Inflammatory macrophage treated with lipopolysaccharide for 4 hours (primary cell): ENCODE measurements around the gene SHC3.

ENCODE experiments used
- DNase-seq: peaks from one replicate; pipeline ENCODE4 v3.0.0-alpha.2; 2020

The SHC3 gene

DNA sequence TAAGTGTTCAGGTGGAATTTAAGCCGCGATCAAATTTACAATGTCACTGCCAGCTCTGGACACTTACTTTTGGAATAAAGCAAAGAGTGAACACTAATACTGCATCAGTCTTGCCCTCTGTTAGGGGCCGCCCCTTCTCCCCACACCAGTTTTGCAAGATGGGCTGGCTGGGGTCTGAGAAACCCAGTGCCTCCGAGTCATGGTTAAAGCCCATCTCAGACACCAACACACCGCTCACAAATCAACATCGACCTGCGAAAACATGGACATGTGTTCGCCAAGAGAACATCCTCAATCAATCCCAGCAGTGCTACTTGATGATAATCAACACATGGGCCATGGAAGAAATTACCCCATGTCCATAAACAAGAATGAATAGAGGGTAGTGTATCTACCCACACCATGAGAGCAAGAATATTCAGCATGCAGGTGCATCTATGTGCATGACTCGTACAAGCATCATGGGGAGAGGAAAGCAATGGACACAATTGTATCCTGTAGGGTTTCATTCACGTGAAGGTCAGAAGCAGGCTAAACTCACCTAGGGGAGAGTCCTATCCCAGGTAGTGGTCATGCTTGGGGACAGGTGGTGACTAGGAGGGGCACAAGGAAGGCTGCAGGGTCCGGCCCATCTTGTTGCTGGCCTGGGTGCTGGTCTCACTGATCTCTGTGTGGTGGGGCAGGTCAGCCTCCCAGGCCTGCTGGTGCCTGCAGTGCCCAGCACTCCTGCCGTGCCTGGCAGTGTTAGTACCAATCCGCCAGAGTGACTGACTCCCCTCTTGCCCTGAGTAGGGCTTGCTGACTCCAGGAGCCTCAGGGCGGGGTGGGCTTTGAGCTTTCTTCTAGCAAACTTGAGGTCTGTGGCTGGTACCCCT is 182.3 kb downstream of the SHC3 start:
- no peak for DNase-seq

DNA sequence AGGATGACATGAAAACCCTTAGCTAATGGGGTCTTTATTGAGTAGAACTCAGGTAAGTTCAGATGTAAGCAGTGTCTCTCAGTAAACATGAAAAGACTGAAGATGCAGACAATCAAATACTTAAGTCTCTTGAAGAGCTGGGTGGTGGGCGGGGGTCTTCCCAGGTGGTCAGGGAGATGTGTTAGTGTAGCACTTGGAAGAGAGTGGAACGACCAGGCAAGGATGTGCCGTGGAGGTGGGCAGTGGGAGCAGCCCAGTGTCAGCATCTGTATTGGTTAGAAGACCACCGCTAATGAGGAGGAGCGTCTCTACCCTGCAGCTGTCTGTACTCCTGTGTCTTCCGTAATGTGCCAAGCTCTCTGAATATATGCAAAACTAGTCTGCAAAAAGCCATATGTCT is 183.0 kb downstream of the SHC3 start:
- no peak for DNase-seq

DNA sequence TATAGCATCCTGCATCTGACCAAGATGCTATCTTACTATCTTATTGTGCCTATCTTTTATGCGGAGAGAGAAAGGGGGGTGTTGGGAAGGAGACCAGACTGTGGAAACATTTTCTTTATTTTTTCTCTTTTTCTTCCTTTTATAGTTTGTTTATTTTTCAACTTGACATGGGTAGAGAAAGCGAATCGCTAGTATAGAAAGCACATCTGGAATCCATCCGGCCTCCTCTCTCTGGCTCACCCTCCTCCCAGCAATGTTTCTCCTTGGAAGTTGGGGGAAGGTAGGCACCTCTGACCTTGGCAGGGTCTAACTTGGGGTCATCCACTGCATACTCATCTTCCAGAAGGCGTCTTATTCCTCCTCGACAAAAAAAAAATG is 183.4 kb downstream of the SHC3 start:
- DNase-seq, result no peak

DNA sequence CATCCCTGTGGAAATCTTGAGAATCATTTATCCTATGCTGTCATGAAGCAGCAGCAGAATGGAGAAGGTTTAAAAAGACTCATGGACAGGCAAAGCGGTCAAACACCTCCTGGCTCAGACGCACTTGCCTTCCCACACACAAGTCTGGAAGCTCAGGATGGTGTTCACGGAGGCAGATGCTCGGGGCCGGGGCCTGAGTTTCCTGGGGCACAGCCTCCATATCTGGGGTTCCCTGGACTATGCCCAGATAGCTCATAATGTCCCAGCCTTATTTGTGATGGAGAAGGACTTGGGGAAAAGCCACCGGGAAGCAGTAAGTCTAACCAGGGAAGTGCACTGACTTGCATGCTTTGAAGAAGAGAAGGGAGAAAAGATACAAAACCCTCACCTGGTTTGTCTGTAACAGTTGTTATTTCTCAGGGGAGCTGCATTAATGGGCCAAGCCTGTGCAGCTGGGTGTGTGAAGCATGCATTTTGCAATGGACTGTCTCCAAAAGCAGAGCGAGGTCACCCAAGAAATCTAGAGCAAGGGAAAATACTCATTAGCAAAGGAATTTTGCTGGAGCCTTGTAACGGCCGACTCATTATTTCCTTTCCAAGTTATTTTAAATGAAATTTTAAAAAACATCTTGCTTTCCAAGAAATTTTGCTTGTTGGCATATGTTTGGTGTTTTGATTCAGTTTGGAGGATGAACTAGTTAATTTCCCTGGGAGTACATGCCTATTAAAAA is 184.0 kb downstream of the SHC3 start:
- DNase-seq, result no peak

DNA sequence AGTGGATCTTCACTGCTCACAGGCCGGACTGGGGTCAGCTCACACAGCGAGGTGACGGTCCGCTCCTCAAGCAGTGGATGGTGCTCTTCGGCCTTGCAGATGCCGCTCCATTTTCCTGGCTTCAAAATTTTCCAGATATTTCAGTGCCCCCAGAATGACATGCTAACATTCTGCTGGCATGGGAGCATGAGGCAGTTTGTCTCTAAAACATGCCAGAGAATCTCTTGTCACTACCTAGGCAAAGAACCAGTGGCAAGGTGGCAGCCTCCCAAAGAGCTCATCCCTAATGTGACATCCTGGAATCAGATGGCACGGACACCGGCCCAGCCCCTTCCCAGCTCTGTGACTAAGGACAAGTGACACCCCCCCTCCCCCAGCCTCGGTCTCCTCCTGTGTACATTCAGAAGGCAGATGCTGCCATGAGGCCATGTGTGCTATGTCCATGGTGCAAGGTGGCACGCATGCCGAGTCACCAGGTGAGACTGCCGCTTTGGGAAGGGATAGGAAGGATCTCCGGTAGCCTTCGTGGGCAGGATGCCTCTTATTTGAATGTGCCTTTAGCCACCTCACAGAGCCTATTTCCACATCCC is 184.7 kb downstream of the SHC3 start:
- no peak for DNase-seq

DNA sequence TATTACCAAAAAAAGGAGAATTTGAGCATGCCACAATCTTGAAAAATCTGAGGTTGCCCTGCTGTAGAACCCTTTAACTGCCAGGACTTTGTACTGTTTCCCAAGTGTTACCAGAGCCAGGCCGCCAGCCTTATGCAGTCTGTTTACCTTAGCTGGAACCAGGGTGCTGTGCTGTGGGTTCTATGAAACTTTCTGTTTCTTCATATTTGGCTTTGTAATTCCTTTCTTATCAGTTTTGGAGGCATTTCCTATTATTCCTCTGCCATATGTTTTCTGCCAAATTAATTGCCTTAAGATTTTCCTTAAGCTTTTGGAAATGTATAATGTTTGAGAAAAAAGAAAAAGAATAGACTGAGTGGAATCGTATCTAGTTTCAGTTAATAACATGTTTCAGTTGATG is 185.3 kb downstream of the SHC3 start:
- DNase-seq, result no peak

DNA sequence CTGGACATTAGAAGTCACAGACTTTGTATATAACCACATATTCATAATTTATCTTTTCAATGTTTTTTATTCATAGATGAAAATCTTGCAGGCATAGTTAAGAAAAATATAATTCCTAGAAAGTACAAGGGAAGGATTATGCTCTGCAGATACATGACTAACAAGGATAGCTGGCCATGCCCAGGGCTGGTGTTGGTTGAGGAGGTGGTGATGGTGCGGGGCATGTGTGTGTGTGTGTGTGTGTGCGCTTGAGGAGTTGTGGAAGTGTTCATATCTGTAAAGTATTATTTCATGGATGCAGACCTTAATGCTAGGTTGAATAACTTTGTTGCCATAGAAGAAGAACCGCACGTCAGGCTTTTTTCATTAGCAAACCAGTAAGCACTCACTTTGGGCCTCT is 186.1 kb downstream of the SHC3 start:
- no peak for DNase-seq

DNA sequence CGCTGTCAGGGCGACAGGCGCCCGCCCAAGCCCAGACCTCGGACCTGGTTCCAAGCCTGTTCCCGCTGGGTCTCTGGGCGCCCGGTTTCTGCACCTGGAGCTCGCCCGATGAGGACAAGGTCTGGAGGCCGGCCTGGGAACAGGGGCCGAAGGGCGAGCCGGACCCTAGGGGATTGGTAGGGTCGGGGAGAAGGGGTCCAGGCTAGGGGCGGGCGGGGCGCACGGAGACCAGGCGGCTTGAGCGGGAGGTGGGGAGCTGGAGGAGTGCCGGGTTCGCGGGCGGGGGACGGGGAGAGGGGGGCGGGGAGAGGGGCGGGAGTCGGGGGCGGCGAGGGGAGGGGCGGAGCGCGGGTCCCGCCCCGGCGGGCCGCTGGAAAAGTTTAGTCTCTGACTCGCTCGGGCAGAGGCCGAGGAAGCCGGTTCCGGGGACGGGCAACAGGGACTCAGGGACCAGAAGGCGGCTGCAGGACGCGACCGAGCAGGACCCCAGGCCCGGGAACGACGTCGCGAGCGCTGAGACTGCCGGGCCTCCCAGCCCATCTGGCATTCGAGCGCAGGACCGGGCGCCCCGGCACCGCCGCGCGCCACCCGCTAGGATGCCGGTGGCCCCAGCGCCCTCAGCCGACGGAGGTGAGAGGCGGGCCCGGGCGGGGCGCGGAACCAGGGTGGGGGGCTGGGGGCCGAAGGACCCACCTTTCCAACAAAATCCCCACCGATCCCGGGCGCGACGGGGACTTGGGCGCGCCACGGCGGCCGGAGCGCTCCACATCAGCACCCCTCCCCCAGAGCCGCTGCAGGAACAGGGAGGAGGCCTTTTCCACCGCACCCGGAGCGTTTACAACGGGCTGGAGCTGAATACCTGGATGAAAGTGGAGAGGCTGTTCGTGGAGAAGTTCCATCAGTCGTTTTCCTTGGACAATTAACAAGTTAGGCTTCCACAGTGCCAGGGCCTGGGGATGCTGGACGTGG is 187.3 kb downstream of the SHC3 start, which contains the start of gene S1PR3:
TSS of gene S1PR3 (plus strand) at position 403 of the 969 bp plus-strand sequence. CDS start 9,733 bp downstream, outside the sequence.
- peak; percentile 15 for DNase-seq

DNA sequence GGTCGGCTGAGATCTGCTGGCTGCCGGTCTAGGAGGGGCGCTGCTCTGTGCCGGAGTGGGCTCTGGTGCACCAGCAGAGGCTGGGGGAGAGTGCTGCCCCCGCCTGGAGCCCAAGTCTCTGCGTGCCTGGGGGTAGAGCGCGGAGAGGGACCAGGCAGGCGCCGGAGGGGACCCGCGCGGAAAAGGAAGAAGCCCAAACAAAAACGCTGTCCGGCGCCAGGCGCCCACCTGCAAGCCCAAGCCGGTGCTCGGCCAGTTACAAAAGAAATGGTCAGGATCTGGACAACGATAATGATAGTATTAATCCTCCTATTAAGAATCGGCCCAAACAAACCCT is 187.9 kb downstream of the SHC3 start:
- DNase-seq, result no peak

DNA sequence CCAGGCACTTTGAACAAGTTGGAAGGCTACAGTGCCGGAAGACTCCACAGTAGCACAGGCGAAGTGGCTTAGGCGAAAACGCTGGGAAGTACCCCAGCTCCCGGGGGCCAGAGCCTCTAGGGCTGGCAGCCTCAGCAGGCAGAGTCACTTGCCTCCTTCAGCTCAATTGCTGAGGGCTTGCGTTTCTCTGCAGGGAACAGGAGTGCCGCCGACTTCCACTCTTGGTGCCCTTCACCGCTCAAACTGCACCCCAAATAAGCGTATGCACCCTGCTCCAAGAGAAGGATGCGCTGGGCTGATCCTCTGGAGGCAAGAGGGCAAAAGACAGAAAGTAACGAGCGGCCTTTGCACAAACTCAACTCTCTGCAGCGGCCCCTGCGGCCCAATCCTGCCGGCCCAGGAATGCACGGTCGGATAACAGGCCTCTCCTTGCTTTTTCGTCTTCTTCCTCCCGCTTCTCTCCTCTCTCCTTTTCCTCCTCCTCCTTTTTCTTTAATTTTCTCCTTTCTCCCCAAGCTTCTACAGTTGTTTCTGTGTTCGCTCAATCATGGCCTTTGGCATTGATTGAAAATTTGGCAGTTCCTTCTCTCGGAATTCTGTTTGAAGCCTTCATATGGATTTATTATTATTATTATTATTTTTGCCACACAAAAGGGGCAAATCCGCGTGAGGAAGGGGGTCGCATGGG is 188.4 kb downstream of the SHC3 start:
- DNase-seq, result no peak

DNA sequence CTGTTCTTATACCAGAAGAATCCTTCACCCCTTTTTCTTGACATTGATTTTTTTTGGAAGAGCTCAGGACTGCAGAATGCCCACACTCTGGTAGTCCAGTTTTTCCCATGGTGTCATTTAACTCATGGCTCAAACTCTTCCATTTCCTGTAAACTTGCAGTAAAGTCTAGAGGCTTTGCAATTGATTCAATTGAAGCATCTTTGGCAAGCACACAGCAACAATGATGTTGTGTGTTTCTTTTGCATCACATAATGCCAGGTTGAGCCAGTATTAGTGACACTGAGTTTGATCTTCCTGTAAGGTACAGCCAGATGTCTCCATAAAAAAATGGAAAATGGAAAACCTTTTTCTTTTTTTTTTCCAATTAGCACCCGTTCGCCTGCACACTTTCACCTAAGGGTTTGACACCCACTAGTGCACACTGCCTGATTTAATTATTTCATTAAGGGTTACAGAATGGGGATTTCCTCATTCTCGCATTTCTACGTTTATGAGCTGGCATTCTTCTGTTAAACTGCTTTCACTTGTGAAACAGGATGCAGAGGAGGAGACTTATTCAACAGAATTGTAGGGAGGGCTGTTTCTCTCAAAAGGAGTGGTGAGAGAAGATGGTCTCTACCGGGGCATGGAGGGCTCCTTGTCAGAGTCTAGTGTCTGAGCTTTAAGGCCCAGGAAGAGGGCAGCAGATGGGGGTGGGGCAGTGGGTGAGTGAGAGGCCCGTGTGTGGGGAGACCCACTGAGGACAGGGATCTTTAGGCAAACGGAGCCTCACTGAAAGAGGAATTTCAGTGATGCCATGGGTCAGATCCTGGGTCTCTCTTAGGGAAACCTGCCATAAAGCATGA is 189.6 kb downstream of the SHC3 start:
- peak; percentile 89 for DNase-seq

DNA sequence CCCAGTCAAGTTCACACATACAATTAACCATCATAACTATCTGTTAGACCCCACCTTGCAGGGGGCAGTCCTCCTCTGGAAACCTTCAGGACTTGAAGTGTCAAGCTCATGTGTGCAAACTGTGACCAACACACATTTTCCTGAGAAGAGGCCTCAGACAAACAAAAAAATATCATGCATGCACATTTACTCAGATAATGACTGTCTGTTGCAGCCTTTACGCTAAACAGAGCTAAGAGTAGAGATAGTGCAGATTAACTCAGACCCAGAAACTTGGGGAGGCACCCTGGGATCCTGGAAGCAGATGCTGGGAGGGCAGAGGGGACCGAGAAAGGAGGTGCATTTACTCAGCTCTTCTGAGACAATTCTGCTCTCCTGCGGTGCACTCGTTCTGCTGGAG is 191.0 kb downstream of the SHC3 start:
- no peak for DNase-seq

DNA sequence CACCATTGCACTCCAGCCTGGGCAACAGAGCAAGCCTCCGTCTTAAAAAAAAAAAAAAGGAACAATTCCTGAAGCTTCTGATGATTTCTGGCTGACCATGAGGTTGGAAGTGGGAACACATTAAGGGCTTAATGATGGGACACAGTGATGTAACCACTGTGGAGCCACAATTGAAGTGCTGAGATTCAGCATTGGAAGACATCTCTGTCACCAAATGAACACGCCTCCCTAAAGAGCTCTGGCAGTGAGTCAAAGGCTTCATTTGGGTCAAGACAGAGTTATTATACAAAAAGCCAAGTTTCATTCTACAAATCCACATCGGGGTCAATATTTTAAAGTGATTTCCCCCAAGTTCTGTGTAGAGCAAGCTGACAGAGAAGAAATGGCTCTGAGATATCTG is 191.8 kb downstream of the SHC3 start:
- no peak for DNase-seq

DNA sequence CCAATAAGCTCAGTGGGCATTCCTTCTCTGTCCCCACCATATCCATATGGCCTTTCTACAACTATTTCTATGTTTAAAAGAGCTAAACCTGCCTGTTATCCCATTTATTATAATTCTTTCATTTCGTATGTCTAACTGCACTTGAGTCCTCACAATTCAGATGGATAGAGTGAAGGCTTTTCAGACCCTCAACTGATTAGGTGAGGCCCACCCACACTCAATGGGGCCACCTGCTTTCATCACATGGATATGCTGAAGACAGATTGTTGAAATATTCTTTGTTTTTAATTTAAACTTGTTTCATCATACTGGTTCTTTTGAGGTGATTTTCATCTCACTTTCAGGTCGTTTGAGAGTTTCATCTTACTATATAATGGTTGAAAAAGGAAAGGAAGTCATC is 193.0 kb downstream of the SHC3 start:
- no peak for DNase-seq

DNA sequence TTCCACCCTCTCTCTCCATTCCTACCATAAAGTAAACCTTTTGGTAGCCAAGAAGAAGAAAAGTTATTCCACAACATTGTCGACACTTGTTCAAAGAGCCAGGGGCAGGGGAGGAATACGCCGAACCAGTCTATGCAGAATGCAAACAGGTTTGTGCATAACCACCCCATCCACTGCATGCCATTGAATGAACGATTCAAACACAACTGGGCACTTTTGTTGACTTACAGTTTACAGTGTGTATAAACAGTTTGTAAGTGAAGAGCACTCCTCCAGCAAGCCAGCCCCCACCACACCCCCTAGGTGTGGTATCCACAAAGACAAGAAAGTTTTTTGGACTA is 194.1 kb downstream of the SHC3 start:
- no peak for DNase-seq

DNA sequence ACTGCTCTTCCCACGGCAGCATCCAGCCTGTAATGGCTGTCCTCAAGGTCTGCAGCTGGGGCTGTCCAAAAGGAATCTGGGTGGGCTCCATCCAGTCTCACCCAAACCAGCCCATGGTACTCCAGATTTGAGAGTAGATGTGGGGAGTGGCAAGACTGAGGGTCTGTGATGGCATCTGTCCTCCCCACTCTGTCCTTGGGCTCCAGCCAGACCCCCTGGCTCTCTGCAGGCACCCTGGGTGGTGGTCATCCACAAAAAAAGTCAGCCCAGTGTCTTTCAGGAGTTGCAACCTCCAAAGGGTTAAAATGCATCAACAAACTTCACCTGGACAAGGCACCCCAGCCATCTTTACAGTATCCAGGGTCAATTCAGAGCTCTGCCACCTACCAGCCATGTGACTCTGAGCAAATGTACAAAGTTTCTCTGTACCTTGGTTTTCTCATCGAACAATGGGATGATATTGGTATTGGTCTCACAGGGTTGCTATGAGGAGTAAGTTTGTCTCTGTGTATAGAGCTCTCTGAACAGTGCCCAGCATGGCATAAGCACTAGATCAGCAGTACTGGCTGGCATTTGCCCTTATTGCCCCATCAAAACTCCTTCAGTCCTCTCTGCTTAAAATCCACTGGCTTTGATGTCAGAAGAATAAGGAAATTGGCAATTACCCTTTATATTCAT is 194.6 kb downstream of the SHC3 start:
- DNase-seq, result no peak

DNA sequence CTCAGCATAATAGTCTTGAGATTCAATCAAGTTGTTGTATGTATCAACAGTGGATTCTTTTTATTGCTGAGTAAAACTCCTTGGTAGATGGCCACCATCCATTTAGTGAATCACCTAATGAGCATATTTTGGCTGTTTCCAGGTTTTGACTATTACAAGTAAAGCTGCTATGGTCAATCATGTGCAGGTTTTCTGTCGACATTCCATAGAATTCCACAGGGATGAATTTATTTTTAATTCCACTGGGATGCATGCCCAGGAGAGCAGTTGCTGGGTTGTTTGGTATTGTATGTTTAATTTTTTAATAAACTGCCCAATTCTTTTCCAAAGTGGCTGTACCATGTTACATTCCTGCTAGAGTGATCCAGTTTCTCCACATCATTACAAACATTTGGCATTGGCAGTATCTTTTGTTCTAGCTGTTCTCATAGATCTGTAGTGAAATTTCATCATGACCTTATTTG is 197.8 kb downstream of the SHC3 start:
- no peak for DNase-seq

DNA sequence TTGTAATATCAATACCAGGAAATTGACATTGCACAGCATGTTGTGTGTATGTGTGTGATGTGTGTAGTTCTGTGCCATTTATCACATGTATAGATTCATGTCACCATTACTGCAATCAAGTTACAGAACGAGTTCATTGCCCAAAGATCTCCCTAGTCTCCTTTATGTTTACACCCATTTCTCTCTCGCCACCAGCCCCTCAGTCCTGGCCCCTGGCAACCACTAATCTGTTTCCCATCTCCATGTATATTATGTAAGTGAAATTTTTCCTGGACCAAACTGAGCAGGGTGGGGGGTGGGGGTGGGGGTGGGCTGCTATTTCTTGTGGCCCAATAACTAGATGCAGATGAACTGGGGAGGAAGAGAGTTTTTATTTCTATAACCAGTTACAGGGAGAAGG is 198.8 kb downstream of the SHC3 start:
- no peak for DNase-seq

DNA sequence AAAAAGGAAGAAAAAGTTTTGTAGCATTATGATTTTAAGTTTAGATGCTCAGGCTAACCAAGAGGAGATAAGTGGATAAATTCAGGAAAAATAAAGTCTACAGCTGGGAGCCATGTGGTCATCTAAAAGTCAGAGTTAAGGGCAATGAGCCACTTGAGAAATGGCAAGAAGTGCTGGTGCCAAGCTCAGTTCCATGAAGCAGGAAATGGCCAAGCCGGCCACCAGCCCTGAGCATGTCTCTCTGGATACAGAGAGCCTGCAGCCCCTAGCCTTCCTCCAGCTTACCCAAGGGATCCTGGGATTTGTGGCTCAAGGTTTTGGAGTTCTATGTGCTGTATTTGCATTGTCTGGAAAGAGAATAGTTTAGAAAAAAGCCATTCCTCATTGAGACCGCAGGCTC is 199.6 kb downstream of the SHC3 start:
- no peak for DNase-seq

DNA sequence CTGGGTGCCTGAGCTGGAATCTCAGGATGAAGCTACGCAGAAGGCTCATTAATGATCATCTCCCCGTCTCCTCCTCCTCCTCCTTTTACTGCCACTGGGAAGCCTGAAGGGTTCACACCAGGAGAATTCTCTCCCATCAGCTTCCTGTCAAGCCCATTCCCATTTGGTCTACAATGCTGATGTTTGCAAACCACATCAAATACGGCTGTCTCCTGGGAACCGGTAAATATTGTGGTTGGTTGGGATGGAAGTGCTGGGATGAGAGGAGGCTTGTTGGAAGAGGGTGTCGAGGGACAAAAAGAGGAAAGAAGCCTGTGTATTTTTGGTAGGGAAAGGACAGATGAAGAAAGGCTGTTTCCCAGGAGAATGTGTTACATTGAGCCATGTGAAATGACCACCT is 200.6 kb downstream of the SHC3 start:
- no peak for DNase-seq

DNA sequence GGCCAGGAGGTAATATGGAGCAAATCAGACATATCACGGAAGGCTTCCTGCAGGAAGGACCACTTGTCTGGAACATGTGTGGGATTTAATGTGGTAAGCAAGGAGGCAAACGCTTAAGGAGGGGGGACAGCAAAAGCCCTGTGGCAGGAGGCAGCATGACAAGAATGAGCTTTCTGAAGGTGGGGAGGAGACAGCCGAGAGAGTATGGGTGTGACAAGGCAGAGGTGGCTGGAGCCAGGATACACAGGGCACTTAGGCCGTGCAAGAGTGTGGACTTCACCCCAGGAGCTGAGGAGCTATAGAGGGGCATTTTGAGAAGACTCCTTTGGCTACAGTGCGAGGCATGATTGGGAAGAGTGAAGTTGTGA is 201.7 kb downstream of the SHC3 start:
- DNase-seq, result no peak
